CD1c-positive myeloid dendritic cell (primary cell): Measurements from ENCODE around the gene C20orf204.
"Not testable (repeated sequence)": the region's sequence is repeated elsewhere in the genome, so short reads cannot be mapped to it uniquely, and the experiment has no call there.

Experiments
- DNase-seq: peaks from one replicate; pipeline ENCODE4 v3.0.0-alpha.2; 2016; ENCODE audit errors: extremely low spot score

C20orf204 gene, protein sequence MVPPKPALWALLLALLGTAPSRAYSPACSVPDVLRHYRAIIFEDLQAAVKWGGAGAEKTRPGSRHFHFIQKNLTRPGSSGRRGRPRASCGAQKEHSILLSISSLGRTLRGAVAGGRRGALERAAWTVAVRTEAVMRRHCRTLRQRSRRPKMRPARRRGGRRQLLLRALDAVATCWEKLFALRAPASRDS

DNA sequence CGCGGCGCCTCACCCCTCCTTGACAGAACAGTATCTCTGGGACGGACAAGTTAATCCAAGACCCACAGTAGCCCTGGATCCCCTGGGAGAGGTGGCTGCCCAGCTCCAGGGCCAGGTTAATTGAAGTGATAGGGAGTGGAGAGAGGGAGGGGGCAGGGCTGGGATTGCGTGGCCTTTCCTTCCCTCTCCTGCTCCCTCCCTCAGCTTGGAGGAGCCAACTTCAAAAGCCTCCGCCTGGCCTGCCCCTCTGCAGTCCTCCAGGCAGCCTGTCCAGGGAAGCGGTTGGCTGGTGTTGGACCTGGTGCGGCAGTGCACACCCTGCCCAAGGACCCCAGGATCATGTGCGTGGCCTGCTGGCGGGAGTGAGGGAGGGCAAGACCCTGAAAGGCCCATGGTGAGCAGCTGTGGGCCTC, at the start of gene C20orf204:
TSS of gene C20orf204 (plus strand) at position 250 of the 413 bp plus-strand sequence. CDS start at position 392, 142 bp downstream.
- no peak for DNase-seq

DNA sequence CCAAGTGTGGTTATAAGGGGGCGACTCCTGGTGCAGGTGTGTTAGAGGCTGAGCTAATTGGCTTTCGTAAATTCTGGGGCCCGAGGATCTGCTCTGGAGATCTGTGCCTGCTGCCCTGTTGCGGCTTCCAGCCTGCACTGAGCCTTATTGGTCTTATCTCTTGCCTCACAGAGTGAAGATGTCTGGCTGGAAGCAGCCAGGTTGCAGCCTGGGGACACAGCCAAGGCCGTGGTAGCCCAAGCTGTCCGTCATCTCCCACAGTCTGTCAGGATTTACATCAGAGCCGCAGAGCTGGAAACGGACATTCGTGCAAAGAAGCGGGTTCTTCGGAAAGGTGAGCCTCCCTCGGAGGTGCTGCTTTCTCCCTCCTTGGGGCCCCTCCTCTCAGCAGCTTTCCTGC, 35.1 kb upstream of the C20orf204 start:
- no peak for DNase-seq

GRCh38 chr20:64001607-64002011, 34.4 kb upstream of the C20orf204 start:
- no peak for DNase-seq

DNA sequence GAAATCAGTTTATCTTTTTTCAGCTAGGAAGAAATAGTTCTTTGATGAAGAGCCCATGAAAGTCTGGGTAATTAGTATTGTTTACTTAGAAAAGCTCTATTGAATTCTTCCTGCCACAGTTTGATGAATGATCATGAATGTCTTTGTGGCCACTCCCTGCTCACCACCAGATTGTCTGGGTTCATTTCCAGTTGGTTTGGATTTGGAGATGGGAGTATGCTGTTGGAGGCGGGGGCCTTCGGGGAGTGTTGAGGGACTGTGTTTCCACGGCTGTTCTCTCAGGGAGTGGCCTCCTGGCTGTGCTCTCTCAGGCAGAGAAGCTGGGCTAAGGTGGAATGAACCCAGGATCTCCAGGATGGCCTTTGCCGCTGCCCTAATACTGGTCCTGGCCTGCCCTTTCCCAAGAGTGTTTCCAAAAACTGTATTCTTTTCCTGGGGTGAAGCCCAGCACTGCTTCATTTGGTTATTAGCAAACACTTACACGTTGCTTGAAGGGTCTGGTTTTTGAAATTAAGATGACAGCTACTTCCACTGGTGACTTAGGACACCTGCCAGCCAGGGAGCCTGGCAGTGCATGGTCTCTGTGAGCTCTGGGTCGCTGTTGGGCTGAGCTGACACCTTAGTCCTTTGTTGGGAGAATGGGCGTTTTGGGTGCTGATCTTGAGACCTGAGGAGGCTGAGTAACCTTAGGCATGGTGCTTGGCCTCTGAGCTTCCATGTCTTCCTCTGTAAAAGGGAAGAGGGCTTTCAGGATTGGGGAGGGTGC, 31.8 kb upstream of the C20orf204 start:
- no peak for DNase-seq

DNA sequence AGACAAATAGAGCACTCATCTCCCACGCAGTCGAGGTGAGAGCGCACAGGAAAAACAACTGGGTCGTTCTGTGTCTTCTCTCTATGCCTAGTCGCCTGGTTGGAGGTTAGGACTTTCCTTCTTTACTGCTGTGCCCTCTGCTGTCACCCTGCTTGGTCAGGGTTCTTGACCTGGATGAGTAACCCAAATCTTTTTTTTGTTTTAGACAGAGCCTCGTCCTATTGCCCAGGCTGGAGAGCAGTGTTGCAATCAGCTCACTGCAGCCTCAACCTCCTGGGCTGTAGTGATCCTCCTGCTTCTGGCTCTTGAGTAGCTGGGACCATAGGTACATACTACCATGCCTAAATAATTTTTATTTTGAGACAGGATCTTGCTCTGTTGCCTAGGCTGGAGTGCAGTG, 30.6 kb upstream of the C20orf204 start:
- no peak for DNase-seq

GRCh38 chr20:64006490-64006889, 29.5 kb upstream of the C20orf204 start:
- no peak for DNase-seq

GRCh38 chr20:64006902-64007301, 29.1 kb upstream of the C20orf204 start:
- DNase-seq, result no peak

DNA sequence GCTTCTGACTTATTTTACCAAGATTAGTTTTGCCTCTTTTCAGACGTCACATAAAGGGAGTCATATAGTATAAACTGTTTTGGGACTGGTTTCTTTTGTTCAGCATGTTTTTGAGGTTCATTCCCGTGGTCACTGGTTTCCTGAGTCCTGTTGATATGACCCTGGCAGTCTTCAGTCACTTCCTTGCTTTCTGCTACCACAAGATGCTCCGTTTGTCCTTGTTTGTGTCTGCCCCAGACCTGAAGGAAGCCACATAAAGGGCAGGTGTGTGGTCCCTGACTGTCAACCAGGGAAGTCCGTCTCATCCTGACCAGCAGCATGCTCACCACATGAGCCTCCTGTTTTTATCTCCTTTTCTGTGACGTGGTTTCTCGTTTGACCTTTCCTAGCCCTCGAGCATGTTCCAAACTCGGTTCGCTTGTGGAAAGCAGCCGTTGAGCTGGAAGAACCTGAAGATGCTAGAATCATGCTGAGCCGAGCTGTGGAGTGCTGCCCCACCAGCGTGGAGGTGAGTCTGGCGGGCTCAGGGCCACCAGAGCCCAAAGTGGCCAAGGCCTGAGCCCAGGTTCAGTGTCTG, 26.1 kb upstream of the C20orf204 start:
- no peak for DNase-seq

DNA sequence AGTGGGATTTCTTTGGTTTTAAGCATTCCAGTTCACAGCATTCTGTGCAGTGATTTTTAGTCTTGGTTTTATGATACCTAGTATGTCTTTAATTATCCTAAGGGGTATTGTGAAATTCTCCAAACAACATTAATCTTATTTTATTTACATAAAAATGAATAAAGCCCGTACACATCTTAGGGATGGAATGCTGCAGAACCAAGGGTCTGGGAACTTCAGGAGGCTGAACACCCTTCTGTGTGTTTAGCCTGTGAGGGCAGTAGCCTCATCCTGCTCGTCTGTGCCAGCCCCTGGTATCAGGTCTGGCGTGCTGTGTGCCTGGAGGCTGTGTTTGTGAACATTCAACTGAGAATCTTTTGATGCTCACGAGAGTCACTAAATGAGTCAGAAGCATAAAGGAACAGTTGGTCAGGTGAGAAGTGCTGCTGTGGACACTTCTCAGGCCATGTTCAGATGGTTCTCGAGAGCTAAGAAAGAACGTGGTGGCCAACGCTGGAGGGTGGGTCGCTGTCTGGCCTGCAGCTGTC, 25.2 kb upstream of the C20orf204 start:
- no peak for DNase-seq

- DNase-seq, result no peak
These were observed 24.6 kb upstream of the C20orf204 start for GRCh38 chr20:64011366-64011779.

- not testable (repeated sequence) for DNase-seq
These were observed 23.4 kb upstream of the C20orf204 start for GRCh38 chr20:64012385-64013154.

DNA sequence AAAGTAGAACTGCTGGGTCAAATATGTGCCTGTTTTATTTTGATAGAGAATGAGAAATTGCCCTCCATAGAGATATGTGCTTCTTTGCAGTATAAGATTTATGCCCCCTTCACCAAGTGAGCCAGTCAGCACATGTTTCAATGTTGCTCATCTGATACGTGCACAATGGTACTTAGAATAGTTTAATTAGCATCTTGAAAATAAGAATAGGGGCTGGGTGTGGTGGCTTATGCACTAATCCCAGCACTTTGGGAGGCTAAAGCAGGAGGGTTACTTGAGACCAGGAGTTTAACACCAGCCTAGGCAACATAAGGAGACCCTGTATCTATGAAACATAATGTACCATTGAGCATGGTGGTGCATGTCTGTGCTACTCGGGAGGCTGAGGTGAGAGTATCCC, 20.3 kb upstream of the C20orf204 start:
- DNase-seq, result no peak

DNA sequence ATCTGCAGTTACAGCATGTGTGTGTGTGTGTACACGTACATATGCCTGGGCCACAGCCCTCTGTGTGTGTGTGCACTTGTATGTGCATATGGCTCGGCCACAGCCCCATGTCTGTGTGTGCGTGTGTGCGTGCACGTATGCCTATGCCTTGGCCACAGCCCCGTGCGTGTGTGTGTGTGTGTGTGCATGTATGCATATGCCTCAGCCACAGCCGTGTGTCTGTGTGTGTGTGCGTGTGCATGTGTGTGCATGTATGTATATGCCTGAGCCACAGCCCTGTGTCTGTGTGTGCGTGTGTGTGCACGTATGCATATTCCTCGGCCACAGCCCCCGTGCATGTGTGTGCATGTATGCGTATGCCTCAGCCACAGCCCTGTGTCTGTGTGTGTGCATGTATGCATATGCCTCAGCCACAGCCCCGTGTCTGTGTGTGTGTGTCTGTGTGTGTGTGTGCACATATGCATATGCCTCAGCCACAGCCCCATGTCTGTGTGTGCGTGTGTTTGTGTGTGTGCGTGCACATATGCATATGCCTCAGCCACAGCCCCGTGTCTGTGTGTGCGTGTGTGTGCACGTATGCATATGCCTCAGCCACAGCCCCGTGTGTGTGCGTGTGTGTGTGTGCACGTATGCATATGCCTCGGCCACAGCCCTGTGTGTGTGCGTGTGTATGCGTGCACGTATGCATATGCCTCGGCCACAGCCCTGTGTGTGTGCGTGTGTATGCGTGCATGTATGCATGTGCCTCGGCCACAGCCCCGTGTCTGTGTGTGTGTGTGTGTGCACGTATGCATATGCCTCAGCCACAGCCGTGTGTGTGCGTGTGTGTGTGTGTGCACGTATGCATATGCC, 14.6 kb upstream of the C20orf204 start:
- DNase-seq, result no peak

- DNase-seq, result no peak
These were observed 13.2 kb upstream of the C20orf204 start for GRCh38 chr20:64022671-64023360.

GRCh38 chr20:64023361-64024140, 12.4 kb upstream of the C20orf204 start:
- no peak for DNase-seq

DNA sequence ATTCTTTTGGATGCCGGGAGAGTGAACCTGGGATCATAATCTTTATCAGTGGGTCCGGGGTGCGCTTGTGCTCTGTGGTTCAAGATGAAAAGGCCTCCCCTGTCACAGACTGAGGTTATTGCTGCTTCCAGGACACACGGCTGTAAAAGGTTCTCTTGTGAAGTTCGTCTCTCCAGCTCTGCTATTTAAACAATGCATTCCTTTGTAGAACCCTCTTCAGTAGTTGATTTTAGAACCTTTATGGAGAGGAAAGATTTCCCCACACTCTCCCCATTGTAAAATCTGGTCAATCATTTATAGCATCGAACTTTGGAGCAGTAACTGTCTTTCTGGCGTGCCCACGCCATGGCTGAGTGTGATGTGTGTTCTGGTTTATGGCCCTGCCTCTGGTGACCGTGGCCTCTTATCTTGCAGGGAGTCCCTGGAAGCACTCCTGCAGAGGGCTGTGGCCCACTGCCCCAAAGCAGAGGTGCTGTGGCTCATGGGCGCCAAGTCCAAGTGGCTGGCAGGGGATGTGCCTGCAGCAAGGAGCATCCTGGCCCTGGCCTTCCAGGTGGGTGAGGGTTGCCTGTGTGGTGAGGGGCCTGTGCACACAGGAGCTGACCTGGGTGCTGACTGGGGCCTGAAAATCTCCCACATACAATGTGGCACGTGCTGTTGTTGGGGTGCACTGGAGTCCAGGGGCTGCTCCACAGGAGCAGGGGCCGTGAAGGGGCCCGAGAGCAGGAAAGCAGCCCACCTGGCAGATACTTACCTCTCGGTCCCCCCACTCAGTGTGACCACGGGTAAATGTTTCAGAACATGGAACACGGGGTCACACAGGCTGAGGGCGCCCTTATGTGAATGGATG, 11.6 kb upstream of the C20orf204 start:
- DNase-seq, result no peak

- DNase-seq, result no peak
These were observed 10.7 kb upstream of the C20orf204 start for GRCh38 chr20:64025101-64025825.

DNA sequence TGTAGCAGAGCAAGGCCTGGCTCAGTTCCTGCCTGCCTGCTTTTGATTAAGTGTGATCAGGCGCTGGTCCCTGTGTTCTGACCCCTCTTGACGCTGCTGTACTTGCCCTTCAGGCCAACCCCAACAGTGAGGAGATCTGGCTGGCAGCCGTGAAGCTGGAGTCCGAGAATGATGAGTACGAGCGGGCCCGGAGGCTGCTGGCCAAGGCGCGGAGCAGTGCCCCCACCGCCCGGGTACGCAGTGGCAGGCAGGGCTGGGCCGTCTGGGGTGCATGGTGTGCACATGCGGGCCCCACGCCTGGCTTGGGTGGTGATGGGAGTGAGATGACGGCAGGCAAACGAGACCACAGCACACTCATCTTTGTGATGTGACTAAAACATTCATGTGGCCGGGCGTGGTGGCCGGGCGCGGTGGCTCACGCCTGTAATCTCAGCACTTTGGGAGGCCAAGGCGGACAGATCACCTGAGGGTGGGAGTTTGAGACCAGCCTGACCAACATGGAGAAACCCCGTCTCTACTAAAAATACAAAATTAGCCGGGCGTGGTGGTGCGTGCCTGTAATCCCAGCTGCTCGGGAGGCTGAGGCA, 10.1 kb upstream of the C20orf204 start:
- DNase-seq, result no peak
